ENCODE results near the gene UNC13D. TPM values are rescaled to one million over a fixed set of nuclear protein-coding genes. Genes with fewer than 3 reads are reported as not detected.

UNC13D gene
- total and polyA plus RNA-seq, 9 of the 15 experiments (the other 6 are each of a cell fraction or from before 2014, with no cell fraction given) = 0.86 to 244 (median 69.2) TPM

DNA sequence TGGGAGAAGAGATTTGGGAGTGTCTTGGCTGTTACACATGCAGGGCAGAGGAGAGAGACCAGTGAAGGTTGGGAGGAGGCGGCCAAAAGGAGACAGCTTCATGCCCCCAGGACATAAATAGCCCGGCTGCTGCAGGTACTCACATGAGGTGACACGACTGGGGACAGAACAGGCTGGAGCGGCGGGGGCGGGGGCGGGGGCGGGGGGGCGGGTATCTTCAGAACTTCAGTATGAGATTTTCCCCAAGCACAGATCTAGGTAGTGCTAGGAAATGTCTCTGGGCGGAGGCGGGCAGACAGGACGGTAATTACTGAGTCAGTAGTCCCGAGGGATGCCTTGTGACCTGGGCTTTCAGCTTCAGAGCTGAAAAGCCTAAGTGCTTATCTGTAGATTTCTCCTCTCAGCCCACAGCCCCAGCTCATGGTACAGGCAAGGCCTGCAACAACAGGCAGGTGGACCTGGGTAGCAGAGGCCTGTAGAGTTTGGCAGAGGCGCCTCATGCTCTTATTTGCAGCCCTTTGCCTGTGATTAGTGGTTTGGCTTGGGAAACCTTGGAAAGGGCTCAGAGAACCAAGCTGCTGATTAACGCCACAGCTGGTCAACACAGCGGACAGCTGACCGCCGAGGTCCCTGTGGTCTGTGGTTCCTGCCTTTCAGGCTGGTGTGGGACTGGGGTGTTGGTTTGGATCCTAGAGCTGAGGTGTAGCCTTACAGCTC is 35.1 kb downstream of the UNC13D start (continued):
- TF ChIP-seq ZNF41 (CRISPR knock-in tag; conservative IDR thresholded peaks at IDR 0.05) (0 out of 2 replicates have a peak, but pooled peaks have one; percentile 20), MBD2 (IDR thresholded peaks at IDR 0.05; ENCODE audit: borderline replicate concordance, low read depth) (no peak), ESRRA (IDR thresholded peaks at IDR 0.05; ENCODE audit: borderline replicate concordance, low read depth) (no peak), NR4A1 (CRISPR knock-in tag; IDR thresholded peaks at IDR 0.05) (0 out of 2 replicates have a peak, but pooled peaks have one; percentile 26), NR4A1 (tag; IDR thresholded peaks at IDR 0.05) (no peak), ZBED1 (IDR thresholded peaks at IDR 0.05) (no peak), ERF (CRISPR knock-in tag; IDR thresholded peaks at IDR 0.05) (0 out of 2 replicates have a peak, but pooled peaks have one; percentile 21), GABPB1 (CRISPR knock-in tag; IDR thresholded peaks at IDR 0.05) (no peak), POLR2AphosphoS5 (IDR thresholded peaks at IDR 0.05; ENCODE audit: control insufficient read depth, insufficient read depth, low read depth, low read length) (no peak), CBX2 (IDR thresholded peaks at IDR 0.05; ENCODE audit: insufficient read depth, low read length, poor library complexity, severe bottlenecking) (no peak), SIRT6 (IDR thresholded peaks at IDR 0.05; ENCODE audit: low read depth, low read length) (no peak), ZNF780A (CRISPR knock-in tag; IDR thresholded peaks at IDR 0.05) (no peak), COPS2 (conservative IDR thresholded peaks at IDR 0.05) (no peak), TEAD1 (CRISPR knock-in tag; IDR thresholded peaks at IDR 0.05) (peak in 1 of 2 experiments; percentile 51; a peak in 1 of 4 replicates), L3MBTL2 (IDR thresholded peaks at IDR 0.05) (no peak)
- TF ChIP-seq, protein P1, sequence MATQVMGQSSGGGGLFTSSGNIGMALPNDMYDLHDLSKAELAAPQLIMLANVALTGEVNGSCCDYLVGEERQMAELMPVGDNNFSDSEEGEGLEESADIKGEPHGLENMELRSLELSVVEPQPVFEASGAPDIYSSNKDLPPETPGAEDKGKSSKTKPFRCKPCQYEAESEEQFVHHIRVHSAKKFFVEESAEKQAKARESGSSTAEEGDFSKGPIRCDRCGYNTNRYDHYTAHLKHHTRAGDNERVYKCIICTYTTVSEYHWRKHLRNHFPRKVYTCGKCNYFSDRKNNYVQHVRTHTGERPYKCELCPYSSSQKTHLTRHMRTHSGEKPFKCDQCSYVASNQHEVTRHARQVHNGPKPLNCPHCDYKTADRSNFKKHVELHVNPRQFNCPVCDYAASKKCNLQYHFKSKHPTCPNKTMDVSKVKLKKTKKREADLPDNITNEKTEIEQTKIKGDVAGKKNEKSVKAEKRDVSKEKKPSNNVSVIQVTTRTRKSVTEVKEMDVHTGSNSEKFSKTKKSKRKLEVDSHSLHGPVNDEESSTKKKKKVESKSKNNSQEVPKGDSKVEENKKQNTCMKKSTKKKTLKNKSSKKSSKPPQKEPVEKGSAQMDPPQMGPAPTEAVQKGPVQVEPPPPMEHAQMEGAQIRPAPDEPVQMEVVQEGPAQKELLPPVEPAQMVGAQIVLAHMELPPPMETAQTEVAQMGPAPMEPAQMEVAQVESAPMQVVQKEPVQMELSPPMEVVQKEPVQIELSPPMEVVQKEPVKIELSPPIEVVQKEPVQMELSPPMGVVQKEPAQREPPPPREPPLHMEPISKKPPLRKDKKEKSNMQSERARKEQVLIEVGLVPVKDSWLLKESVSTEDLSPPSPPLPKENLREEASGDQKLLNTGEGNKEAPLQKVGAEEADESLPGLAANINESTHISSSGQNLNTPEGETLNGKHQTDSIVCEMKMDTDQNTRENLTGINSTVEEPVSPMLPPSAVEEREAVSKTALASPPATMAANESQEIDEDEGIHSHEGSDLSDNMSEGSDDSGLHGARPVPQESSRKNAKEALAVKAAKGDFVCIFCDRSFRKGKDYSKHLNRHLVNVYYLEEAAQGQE (IDR thresholded peaks at IDR 0.05; ENCODE audit: borderline replicate concordance) = no peak; the same call in 1 of the 2 replicates
- TF ChIP-seq, protein P1 (CRISPR knock-in tag; IDR thresholded peaks at IDR 0.05; ENCODE audit: low read depth) = peak; percentile 57; the same call in 1 of the 2 replicates
- TF ChIP-seq, protein P2, sequence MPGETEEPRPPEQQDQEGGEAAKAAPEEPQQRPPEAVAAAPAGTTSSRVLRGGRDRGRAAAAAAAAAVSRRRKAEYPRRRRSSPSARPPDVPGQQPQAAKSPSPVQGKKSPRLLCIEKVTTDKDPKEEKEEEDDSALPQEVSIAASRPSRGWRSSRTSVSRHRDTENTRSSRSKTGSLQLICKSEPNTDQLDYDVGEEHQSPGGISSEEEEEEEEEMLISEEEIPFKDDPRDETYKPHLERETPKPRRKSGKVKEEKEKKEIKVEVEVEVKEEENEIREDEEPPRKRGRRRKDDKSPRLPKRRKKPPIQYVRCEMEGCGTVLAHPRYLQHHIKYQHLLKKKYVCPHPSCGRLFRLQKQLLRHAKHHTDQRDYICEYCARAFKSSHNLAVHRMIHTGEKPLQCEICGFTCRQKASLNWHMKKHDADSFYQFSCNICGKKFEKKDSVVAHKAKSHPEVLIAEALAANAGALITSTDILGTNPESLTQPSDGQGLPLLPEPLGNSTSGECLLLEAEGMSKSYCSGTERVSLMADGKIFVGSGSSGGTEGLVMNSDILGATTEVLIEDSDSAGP (CRISPR knock-in tag; IDR thresholded peaks at IDR 0.05) = no peak
- TF ChIP-seq, protein P3, sequence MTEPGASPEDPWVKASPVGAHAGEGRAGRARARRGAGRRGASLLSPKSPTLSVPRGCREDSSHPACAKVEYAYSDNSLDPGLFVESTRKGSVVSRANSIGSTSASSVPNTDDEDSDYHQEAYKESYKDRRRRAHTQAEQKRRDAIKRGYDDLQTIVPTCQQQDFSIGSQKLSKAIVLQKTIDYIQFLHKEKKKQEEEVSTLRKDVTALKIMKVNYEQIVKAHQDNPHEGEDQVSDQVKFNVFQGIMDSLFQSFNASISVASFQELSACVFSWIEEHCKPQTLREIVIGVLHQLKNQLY (CRISPR knock-in tag; conservative IDR thresholded peaks at IDR 0.05) = no peak
